ENCODE data around the gene C10orf95.

Gene C10orf95

GRCh38 chr10:102450374-102451104 is 804 bp downstream of the C10orf95 start:
- Histone ChIP-seq H3K36me3 (ENCODE audit: insufficient read depth, low read length) (no peaks in the 10 kb centered on the region), H3K4me1 (ENCODE audit: control insufficient read depth, insufficient read depth, low read length, unreplicated experiment) (peaks cover 34% of the 10 kb centered on the region), H3K79me2 (ENCODE audit: control insufficient read depth, insufficient read depth, low read length, unreplicated experiment) (peaks cover 2% of the 10 kb centered on the region), H2AFZ (ENCODE audit: low read length, unreplicated experiment) (peak overlapping the region; percentile 93), H3K27ac (ENCODE audit: low read depth, low read length) (no peak overlapping the region), H3K27me3 (ENCODE audit: insufficient read depth, low read length) (no peaks in the 10 kb centered on the region), H3K4me3 (ENCODE audit: low read depth, low read length) (peak overlapping the region; percentile 99)

GRCh38 chr10:102450124-102450373 is 1.3 kb downstream of the C10orf95 start:
- peaks cover 30% of the 10 kb centered on the region for H3K4me1 ChIP-seq (ENCODE audit: control insufficient read depth, insufficient read depth, low read length, unreplicated experiment)
- no peaks in the 10 kb centered on the region for H3K36me3 ChIP-seq (ENCODE audit: insufficient read depth, low read length)
- H3K79me2 ChIP-seq (ENCODE audit: control insufficient read depth, insufficient read depth, low read length, unreplicated experiment): peaks cover 2% of the 10 kb centered on the region
- no peaks in the 10 kb centered on the region for H3K27me3 ChIP-seq (ENCODE audit: insufficient read depth, low read length)
- H3K4me3 ChIP-seq (ENCODE audit: low read depth, low read length): peak overlapping the region; percentile 99
- H3K27ac ChIP-seq (ENCODE audit: low read depth, low read length): no peak overlapping the region
- peak overlapping the region; percentile 93 for H2AFZ ChIP-seq (ENCODE audit: low read length, unreplicated experiment)

- no peaks in the 10 kb centered on the region for H3K36me3 ChIP-seq (ENCODE audit: insufficient read depth, low read length)
- H3K4me1 ChIP-seq (ENCODE audit: control insufficient read depth, insufficient read depth, low read length, unreplicated experiment): peaks cover 29% of the 10 kb centered on the region
- H2AFZ ChIP-seq (ENCODE audit: low read length, unreplicated experiment): peak overlapping the region; percentile 93
- H3K79me2 ChIP-seq (ENCODE audit: control insufficient read depth, insufficient read depth, low read length, unreplicated experiment): peaks cover 2% of the 10 kb centered on the region
- no peaks in the 10 kb centered on the region for H3K27me3 ChIP-seq (ENCODE audit: insufficient read depth, low read length)
- peak overlapping the region; percentile 99 for H3K4me3 ChIP-seq (ENCODE audit: low read depth, low read length)
- H3K27ac ChIP-seq (ENCODE audit: low read depth, low read length): no peak overlapping the region
Measured at GRCh38 chr10:102449321-102450123, 1.8 kb downstream of the C10orf95 start.

GRCh38 chr10:102444851-102445250 is 6.5 kb downstream of the C10orf95 start:
- Histone ChIP-seq H3K4me3 (ENCODE audit: low read depth, low read length) (no peak overlapping the region), H3K4me1 (ENCODE audit: control insufficient read depth, insufficient read depth, low read length, unreplicated experiment) (peaks cover 5% of the 10 kb centered on the region), H2AFZ (ENCODE audit: low read length, unreplicated experiment) (no peak overlapping the region), H3K36me3 (ENCODE audit: insufficient read depth, low read length) (no peaks in the 10 kb centered on the region), H3K79me2 (ENCODE audit: control insufficient read depth, insufficient read depth, low read length, unreplicated experiment) (no peaks in the 10 kb centered on the region), H3K27me3 (ENCODE audit: insufficient read depth, low read length) (no peaks in the 10 kb centered on the region), H3K27ac (ENCODE audit: low read depth, low read length) (no peak overlapping the region)

- peaks cover 9% of the 10 kb centered on the region for H3K79me2 ChIP-seq (ENCODE audit: control insufficient read depth, insufficient read depth, low read length, unreplicated experiment)
- no peak overlapping the region; the same call in 1 of the 2 replicates for H3K4me3 ChIP-seq (ENCODE audit: low read depth, low read length)
- H3K27me3 ChIP-seq (ENCODE audit: insufficient read depth, low read length): no peaks in the 10 kb centered on the region
- no peak overlapping the region for H2AFZ ChIP-seq (ENCODE audit: low read length, unreplicated experiment)
- 0 out of 2 replicates have a peak, but pooled peaks cover 3% of the 10 kb centered on the region for H3K36me3 ChIP-seq (ENCODE audit: insufficient read depth, low read length)
- no peak overlapping the region for H3K27ac ChIP-seq (ENCODE audit: low read depth, low read length)
- peaks cover 16% of the 10 kb centered on the region for H3K4me1 ChIP-seq (ENCODE audit: control insufficient read depth, insufficient read depth, low read length, unreplicated experiment)
Measured at GRCh38 chr10:102438374-102438773, 13.0 kb downstream of the C10orf95 start.

- Histone ChIP-seq H3K27ac (ENCODE audit: low read depth, low read length) (no peak overlapping the region), H3K36me3 (ENCODE audit: insufficient read depth, low read length) (0 out of 2 replicates have a peak, but pooled peaks cover 3% of the 10 kb centered on the region), H2AFZ (ENCODE audit: low read length, unreplicated experiment) (no peak overlapping the region), H3K79me2 (ENCODE audit: control insufficient read depth, insufficient read depth, low read length, unreplicated experiment) (peaks cover 9% of the 10 kb centered on the region), H3K27me3 (ENCODE audit: insufficient read depth, low read length) (no peaks in the 10 kb centered on the region), H3K4me3 (ENCODE audit: low read depth, low read length) (peak overlapping the region; percentile 2; the same call in 1 of the 2 replicates), H3K4me1 (ENCODE audit: control insufficient read depth, insufficient read depth, low read length, unreplicated experiment) (peaks cover 16% of the 10 kb centered on the region)
Measured at GRCh38 chr10:102437515-102437914, 13.8 kb downstream of the C10orf95 start.

DNA sequence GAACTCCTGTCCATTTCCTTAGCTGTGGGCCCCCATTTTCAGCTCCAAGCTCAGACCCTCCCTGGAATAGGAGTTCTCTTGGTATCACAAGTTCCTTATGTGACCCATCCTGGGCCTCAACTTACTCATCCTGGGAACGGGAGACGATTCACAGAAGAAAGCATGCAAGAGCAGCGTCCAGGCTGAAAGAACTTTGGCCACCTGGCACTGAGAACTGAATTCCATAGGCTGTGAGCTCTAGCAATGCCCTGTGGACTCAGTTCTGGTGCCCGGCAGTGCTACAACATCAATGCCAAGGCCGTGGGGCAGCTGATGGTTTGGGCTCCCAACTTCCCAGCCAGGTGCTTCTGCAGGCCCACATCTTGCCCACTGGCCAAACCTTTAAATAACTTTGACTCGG is 15.0 kb downstream of the C10orf95 start:
- Histone ChIP-seq H3K79me2 (ENCODE audit: control insufficient read depth, insufficient read depth, low read length, unreplicated experiment) (peaks cover 20% of the 10 kb centered on the region), H3K36me3 (ENCODE audit: insufficient read depth, low read length) (0 out of 2 replicates have a peak, but pooled peaks cover 3% of the 10 kb centered on the region), H2AFZ (ENCODE audit: low read length, unreplicated experiment) (no peak overlapping the region), H3K27ac (ENCODE audit: low read depth, low read length) (no peak overlapping the region; the same call in 1 of the 2 replicates), H3K4me1 (ENCODE audit: control insufficient read depth, insufficient read depth, low read length, unreplicated experiment) (peaks cover 19% of the 10 kb centered on the region), H3K27me3 (ENCODE audit: insufficient read depth, low read length) (no peaks in the 10 kb centered on the region), H3K4me3 (ENCODE audit: low read depth, low read length) (peak overlapping the region; percentile 78)

DNA sequence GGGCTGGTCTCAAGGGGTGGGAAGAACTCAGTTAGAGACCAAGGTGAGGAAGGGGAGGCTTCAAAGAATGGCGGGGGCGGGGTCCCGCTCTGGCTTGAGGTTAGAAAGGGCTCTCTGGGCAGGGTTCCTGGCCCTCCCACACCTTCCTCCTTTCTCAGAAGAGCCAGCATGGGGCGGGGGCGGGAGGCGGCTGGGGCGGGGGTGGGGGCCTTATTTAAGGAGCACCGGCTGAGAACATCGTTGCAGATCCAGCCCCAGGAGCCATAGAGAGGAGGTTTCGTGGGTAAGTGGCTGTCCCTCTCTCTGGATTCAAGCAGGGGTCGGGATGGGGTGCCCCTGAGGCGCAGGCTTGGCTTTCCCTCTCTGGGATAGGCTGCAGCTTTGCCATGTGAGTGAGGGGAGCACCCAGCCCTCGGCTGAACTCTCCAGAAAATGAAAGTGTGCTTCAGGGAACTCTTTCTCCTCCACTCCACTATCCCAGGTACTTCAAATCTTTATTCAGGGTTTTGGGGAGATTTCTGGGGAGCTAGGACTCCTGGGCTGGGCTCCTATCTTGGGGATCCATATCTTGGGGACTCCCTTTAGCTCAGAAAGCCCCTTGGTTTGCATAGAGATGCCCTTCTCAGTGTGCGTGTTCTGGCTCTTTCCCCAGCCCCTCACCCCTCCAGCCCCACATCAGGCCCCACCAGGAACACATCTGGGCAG is 15.7 kb downstream of the C10orf95 start:
- Histone ChIP-seq H3K4me3 (ENCODE audit: low read depth, low read length) (peak overlapping the region; percentile 78), H3K79me2 (ENCODE audit: control insufficient read depth, insufficient read depth, low read length, unreplicated experiment) (peaks cover 23% of the 10 kb centered on the region), H3K36me3 (ENCODE audit: insufficient read depth, low read length) (0 out of 2 replicates have a peak, but pooled peaks cover 3% of the 10 kb centered on the region), H3K4me1 (ENCODE audit: control insufficient read depth, insufficient read depth, low read length, unreplicated experiment) (peaks cover 19% of the 10 kb centered on the region), H3K27me3 (ENCODE audit: insufficient read depth, low read length) (no peaks in the 10 kb centered on the region), H2AFZ (ENCODE audit: low read length, unreplicated experiment) (peak overlapping the region; percentile 70), H3K27ac (ENCODE audit: low read depth, low read length) (peak overlapping the region; percentile 60)

DNA sequence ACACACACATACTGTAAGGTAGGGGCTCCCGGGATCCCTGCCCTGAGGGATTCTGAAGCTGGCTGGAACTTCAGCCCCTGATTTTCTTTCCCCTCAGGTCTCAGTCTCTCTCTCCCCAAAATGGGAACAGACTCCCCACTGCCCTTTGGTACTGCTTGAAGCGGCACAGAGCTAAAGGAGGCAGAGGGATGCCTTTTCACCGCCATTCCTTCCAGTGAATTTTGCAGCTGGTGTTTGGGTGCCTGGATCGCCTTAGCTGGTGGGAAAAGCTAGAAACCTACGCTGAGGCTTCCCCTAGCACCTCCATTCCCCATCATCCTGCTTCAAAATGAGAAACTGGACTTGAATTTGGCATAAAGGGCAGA is 16.2 kb downstream of the C10orf95 start:
- Histone ChIP-seq H3K4me1 (ENCODE audit: control insufficient read depth, insufficient read depth, low read length, unreplicated experiment) (peaks cover 19% of the 10 kb centered on the region), H3K36me3 (ENCODE audit: insufficient read depth, low read length) (0 out of 2 replicates have a peak, but pooled peaks cover 3% of the 10 kb centered on the region), H3K27me3 (ENCODE audit: insufficient read depth, low read length) (no peaks in the 10 kb centered on the region), H3K4me3 (ENCODE audit: low read depth, low read length) (peak overlapping the region; percentile 78), H2AFZ (ENCODE audit: low read length, unreplicated experiment) (peak overlapping the region; percentile 26), H3K79me2 (ENCODE audit: control insufficient read depth, insufficient read depth, low read length, unreplicated experiment) (peaks cover 27% of the 10 kb centered on the region), H3K27ac (ENCODE audit: low read depth, low read length) (peak overlapping the region; percentile 60)

DNA sequence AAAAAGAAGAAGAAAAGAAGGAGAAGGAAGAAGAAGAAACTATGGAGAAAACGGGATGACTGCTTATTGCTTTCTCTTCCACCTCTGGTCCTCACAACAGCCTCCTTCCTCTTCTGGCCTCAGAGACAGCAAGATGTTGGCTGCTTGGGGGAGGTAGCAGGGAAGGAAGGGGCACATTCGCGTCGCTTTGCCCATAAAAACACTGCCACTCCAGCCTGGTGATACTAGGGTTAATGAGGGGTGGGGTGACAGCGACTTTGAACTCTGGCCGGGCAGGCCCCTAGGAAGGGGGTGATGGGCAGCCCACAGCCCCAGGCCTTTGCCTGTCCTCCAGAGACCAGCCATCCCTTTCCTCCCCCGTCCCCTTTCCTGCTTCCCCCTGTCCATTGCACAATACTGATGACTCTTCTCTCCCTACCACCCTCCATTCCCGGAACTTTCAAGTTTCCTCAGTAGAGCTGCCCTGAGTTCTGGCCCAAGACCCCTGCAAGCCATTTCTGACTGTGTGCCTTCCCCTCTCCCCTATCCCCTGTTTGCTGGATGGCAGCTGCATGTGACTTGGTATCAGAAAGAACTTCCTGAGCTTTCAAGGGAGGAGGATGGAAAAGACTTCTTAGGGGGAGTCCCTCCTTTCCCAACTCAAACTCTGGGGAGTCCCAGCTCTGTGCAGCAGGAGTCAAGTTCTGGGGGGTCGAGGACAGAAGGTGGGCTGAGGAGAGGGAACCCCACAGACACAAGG is 16.8 kb downstream of the C10orf95 start:
- Histone ChIP-seq H3K4me1 (ENCODE audit: control insufficient read depth, insufficient read depth, low read length, unreplicated experiment) (peaks cover 19% of the 10 kb centered on the region), H3K36me3 (ENCODE audit: insufficient read depth, low read length) (0 out of 2 replicates have a peak, but pooled peaks cover 3% of the 10 kb centered on the region), H3K27ac (ENCODE audit: low read depth, low read length) (peak overlapping the region; percentile 60), H3K27me3 (ENCODE audit: insufficient read depth, low read length) (no peaks in the 10 kb centered on the region), H2AFZ (ENCODE audit: low read length, unreplicated experiment) (peak overlapping the region; percentile 79), H3K4me3 (ENCODE audit: low read depth, low read length) (peak overlapping the region; percentile 78), H3K79me2 (ENCODE audit: control insufficient read depth, insufficient read depth, low read length, unreplicated experiment) (peaks cover 27% of the 10 kb centered on the region)

Data from ACC112 (cell line).